Astrocyte of the cerebellum (primary cell): ENCODE results near the gene ZNF708.

ENCODE experiments used
- DNase-seq: peaks from one replicate; pipeline ENCODE4 v3.0.0-alpha.2; 2011; ENCODE audit warnings: low read depth
- H3K4me3 ChIP-seq: 2 replicates; pipeline ENCODE4 v1.5.1; 2011; ENCODE audit warnings: mild to moderate bottlenecking, low read depth, low read length, moderate library complexity
- in situ Hi-C: cut with HindIII; loops from 2 replicates; pipeline ENCODE4 v1.10.0; 2017; ENCODE audit warnings: low sequenced_read_pairs
- TF ChIP-seq, protein P1 (sequence below): IDR thresholded peaks from 2 replicates; pipeline ENCODE4 v1.5.1; 2012; ENCODE audit warnings: low read length, low read depth, moderate library complexity, mild to moderate bottlenecking; ENCODE audit errors: missing control alignments

The ZNF708 gene

GRCh38 chr19:21256722-21257121, 72.5 kb downstream of the ZNF708 start:
- H3K4me3 ChIP-seq: no peak overlapping the region
- TF ChIP-seq, protein P1, sequence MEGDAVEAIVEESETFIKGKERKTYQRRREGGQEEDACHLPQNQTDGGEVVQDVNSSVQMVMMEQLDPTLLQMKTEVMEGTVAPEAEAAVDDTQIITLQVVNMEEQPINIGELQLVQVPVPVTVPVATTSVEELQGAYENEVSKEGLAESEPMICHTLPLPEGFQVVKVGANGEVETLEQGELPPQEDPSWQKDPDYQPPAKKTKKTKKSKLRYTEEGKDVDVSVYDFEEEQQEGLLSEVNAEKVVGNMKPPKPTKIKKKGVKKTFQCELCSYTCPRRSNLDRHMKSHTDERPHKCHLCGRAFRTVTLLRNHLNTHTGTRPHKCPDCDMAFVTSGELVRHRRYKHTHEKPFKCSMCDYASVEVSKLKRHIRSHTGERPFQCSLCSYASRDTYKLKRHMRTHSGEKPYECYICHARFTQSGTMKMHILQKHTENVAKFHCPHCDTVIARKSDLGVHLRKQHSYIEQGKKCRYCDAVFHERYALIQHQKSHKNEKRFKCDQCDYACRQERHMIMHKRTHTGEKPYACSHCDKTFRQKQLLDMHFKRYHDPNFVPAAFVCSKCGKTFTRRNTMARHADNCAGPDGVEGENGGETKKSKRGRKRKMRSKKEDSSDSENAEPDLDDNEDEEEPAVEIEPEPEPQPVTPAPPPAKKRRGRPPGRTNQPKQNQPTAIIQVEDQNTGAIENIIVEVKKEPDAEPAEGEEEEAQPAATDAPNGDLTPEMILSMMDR: no peak
- in situ Hi-C loops: no loop called here
- DNase-seq: no peak
